COR-L47 (cell line): ENCODE results near the gene ITPK1.

ENCODE experiments used
- DNase-seq: peaks from one replicate; lab custom pipeline; 2025; lab: John Stamatoyannopoulos, UW

Gene ITPK1

DNA sequence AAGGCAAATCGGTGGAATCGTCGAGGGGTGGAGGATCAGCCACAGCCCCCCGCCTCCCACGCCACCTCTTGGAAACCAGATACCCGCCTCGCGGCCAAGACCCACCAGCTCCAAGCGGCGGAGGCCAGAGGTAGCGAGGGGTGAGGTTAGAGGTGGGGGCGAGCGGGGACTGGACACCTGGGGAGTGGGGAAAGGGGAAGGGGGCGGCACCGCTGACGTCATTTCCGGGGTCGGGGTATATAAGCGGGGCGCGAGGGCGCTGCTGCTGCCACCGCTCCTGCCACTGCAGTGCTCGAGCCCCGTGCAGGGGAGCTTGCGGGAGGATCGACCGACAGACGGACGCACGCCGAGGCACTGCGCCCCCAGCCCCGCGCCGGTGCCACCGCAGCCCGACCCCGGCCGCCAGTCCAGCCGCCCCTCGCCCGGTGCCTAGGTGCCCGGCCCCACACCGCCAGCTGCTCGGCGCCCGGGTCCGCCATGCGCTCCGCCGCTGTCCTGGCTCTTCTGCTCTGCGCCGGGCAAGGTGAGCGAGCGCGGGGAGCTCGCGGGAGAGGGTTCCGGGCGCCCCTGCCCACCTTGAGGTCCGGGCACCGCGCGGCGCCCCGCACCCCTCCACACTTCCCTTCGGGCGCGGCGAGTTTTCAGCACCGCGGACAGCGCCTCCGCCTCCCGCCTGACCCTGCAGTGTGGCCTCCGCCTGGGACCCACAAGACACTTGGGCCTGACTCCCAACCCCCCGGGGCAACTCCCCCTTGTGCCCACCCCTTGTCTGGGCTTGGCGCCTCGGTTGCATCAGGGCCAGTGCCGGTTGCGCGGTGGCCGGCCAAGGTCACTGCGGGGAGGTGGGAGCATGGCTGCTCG, 192.6 kb downstream of the ITPK1 start, which contains the start of gene CHGA:
Gene CHGA, plus strand, starts transcription at position 268 of the 861 bp plus-strand sequence. Its CDS starts 210 bp downstream, at position 478.
- DNase-seq, result peak; percentile 85

GRCh38 chr14:92922155-92922735, 193.5 kb downstream of the ITPK1 start:
- DNase-seq, result no peak

GRCh38 chr14:92920001-92920400, 195.7 kb downstream of the ITPK1 start:
- DNase-seq, result no peak

- DNase-seq, result no peak
Measured at GRCh38 chr14:92917956-92918355, 197.8 kb downstream of the ITPK1 start.

DNA sequence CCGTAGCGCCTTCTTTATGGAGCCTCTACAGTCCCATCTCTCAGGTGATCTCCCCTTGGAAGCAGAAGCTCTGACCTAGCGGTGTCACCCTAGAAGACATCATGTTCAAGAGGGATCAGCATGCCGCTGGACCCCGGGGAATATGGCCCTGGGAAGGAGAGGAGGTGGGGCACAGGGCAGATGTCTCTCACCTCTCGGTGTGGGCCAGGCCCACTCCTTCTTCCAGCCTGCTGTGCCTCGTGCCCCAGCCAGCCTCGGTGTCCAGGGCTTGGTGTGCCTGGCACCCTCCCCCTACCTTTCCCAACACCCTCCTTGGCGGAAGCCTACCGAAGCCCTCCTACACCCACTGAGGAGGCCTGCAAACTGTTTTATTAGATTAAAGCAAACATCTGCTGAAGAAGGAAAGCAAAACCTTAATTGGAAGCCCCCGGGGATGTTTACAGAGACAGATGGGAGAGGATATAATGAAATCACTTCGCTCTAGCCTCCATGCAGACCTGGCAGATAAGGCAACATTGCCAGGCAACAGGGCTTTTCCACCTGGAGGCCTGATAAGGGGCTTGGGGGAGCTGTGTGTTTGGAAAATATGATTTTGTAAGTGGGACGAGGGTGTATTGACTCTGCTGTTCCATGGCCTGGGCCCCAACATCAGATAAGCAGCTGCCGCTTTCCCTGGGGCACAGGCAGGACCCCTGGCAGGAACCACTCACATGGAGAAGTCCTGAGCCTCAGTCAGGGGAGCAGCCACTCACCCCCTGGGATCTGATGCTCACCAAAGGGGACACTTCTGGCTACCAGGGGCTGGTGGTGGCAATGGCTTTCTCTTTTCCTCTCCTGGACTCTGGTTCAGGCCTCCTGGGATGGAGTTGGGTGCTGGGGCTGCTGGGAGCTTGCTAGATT, 198.4 kb downstream of the ITPK1 start:
- peak; percentile 72 for DNase-seq

GRCh38 chr14:92916201-92916600, 199.5 kb downstream of the ITPK1 start:
- no peak for DNase-seq

DNA sequence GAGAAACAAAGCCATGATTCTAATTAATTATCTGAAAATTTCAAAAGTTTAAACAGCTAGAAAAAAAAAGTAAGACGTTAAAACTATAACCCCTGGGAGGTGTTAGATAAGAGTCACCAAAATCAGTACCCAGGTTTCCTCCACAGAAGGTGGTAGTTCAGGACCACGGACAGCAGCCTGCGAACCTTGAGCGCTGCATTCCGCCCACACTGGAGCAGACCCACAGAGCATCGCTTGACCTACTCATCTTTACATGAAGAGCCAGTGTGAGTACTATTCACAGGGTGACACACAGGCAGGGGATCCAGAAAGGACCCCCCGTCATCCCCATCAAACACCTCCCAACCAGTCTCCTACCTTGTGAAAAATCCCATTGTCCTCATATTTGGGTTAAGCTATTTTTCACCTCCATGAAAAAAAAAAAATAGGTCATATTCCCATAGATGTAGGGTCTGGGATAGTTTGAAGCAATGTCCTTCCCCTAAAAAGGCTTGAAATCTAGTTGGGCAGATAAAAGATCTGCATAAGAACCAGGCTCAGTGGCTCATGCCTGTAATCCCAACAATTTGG, 201.6 kb downstream of the ITPK1 start:
- DNase-seq, result no peak

DNA sequence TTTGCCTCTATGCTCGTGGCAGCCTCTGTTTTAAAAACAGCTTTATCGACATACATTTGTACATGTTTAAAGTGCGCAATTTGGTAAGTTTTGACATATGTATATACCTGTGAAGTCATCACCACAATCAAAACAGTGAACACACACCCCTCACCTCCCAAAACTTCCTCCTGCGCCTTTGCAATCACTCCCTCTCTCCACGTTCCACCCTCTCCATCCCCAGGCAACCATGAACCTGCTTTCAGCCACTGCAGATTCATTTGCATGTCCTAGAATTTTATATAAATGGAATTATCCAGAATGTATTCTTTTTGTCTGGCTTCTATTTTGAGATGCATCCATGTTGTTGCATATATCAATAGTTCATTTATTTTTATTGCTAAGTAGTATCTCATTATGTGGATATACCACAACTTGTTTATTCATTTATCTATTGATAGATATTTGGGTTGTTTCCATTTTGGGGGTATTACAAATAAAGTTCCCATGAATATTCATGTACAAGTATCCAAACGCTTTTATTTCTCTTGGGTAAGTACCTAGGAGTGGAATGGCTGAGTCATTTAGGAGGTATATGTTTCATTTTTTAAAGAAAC, 208.3 kb downstream of the ITPK1 start:
- no peak for DNase-seq

- no peak for DNase-seq
Measured at GRCh38 chr14:92906823-92907222, 208.9 kb downstream of the ITPK1 start.

DNA sequence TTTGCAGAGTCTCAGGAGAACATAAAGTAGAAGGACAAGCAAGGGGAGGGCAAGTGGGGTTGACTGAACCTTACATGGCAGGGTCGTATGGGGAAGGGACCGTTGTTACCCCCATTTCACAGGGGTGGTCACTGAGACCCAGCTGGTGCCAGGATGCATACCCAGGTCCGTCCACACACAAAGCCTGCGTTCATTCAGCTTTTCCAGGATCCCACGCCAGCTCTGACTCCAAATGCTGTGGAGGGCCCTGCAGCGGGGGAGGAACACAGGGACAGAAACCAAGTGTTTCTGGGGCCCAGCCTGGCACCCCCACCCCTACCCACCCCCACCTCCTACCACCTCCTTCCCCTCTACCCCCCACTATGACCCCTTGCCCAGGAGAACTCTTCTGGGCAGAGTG, 209.3 kb downstream of the ITPK1 start:
- DNase-seq, result no peak

DNA sequence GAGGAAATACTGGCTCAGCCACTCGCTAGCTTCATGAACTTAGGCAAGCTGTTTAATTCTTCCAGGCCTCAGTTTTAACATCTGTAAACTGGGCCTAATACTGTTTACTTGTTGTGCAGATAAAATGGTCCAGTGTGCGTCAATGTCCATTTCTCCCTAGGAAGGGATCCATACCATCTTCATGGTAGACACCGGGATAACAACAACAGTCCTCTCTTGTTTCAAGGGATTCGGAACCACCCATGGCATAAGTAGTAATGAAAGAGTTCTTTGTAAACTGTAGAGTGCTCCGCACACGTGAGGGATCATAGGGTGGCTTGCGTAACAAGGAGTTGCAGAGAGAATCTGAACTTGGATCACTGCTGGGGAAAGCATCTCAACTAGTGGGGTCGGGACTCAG, 210.1 kb downstream of the ITPK1 start:
- no peak for DNase-seq

GRCh38 chr14:92903359-92903758, 212.4 kb downstream of the ITPK1 start:
- DNase-seq, result peak; percentile 18

DNA sequence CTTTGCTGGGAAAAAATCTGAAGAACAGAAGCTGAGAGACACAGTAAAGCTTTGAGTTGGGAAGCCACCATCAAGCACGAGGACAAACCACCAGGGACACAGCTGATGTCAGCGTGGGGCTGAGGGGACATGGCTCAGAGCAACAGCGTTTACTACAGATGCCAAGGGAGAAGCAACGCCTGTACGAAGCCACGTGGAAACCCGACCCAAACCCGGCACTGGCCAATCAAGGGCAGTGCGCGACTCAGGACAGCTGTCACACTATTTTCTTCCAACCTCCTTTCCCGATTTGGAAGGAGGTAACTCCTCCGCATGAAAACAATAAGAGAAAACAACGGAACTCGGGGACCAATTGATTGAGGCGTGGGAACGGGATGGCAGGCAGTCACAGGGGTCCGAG, 213.0 kb downstream of the ITPK1 start:
- DNase-seq, result no peak

- DNase-seq, result no peak
Measured at GRCh38 chr14:92902191-92902590, 213.5 kb downstream of the ITPK1 start.

- DNase-seq, result no peak
Measured at GRCh38 chr14:92900660-92901059, 215.1 kb downstream of the ITPK1 start.

- peak; percentile 27 for DNase-seq
Measured at GRCh38 chr14:92898566-92899131, 217.1 kb downstream of the ITPK1 start.

DNA sequence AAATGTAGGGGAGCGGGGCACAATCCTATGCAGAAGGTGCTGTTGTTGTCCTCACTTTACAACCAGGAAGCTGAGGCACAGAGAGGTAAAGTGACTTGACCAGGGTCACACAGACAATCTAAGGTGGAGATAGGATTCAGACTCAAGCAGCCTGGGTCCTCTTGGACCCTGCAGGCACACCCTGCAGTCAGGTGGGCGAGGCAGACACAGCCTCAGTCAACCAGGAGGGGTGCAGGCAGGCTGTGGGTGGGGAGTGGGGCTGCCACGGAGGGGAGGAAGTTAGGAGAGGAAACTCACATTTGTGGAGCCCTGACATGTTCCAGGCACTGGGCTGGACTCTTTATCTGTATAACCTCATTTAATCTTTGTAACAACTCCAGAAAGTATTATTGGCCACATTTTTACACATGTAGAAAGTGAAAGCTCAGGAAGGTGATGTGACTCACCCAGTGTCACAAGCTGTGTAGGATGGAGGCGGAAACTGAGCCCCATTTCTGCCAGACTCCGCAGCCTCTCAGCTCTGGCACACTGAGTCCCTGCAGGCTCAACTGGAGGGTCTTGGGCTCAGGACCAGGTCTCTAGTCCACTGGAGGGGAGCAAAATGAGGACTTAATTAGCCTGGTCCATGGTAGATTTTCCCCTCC, 217.7 kb downstream of the ITPK1 start:
- DNase-seq, result no peak

DNA sequence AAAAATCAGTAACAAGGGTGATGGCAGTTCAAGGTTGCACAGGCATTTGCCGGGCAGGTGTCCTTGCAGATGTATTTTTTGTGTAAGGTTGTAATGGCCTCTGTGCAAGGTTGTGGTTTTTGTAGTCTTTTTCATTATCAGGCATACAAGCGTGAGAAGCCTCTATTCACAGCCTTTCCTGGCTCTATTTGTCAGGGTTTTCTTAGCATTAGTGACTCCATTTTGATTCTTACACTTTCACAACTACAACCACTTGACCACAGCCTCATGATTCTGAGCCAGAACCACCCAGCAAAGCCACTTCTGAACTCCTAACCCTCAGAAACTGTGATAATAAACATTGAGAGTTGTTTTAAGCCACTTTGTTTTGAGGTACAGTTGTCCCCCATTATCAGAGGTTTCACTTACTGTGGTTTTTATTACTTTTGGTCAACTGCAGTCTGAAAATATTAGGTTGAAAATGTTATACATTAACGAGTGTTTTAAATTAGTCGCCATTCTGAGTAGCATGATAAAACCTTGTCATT, 220.3 kb downstream of the ITPK1 start:
- no peak for DNase-seq

DNA sequence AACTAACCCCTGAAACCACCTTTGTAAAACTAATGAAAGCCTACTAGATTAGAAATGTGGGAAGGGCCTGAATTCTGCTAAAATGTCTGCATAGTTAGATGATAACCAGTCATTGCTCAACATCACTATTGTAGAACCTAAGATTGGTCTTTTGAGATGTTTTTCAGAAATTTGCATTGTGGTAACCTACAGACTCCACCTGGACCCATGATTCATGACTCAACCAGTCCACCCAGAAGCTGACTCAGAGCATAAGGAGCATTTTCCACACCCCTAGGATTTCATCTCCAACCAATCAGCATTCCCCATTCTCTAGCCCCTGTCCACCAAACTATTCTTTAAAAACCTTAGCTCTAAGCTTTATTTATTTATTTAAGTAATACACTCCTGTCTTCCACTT, 223.1 kb downstream of the ITPK1 start:
- DNase-seq, result no peak

GRCh38 chr14:92890830-92891588, 224.7 kb downstream of the ITPK1 start:
- peak; percentile 98 for DNase-seq
